Adipose tissue (tissue), 3 donors: ENCODE data around the gene SRPX. TPM values are rescaled to one million over a fixed set of nuclear protein-coding genes. Genes with fewer than 3 reads are reported as not detected.

ENCODE experiments used
- H3K27ac ChIP-seq: one replicate; pipeline ENCODE4 v1.5.1; 2013; ENCODE audit warnings: low read depth, low read length
- WGBS, 3 donors: extraction: QIAGEN DNeasy Blood & Tissue Kit; methylation state at CpG; one replicate each; pipeline ENCODE4 v1.1.7; 2013; 5-methylcytosine and 5-hydroxymethylcytosine counted together
- polyA plus RNA-seq, 3 donors: library from polyadenylated mRNA; stranded (reverse); fragments of 200-250 nt; gene quantifications; one replicate each; pipeline ENCODE4 v1.2.3, GENCODE V29; 2013
- donor health status: healthy with polysubstance abuse.
- donor health status: Bipolar disorder and iron deficiency.
- donor health status: healthy.

Gene SRPX
- polyA plus RNA-seq, 3 donors, result 70.3 to 351 (median 262) TPM

GRCh38 chrX:38214551-38215531, 5.8 kb downstream of the SRPX start:
- no peak overlapping the region for H3K27ac ChIP-seq
- WGBS, 3 donors, result 63 to 75% (median 70%) methylated on average over 11 of the region's 11 CpGs

GRCh38 chrX:38214044-38214443, 6.6 kb downstream of the SRPX start:
- H3K27ac ChIP-seq, result no peak overlapping the region
- WGBS, 3 donors, result 40 to 100% (median 76%) methylated on average over 1 of the region's 1 CpG

DNA sequence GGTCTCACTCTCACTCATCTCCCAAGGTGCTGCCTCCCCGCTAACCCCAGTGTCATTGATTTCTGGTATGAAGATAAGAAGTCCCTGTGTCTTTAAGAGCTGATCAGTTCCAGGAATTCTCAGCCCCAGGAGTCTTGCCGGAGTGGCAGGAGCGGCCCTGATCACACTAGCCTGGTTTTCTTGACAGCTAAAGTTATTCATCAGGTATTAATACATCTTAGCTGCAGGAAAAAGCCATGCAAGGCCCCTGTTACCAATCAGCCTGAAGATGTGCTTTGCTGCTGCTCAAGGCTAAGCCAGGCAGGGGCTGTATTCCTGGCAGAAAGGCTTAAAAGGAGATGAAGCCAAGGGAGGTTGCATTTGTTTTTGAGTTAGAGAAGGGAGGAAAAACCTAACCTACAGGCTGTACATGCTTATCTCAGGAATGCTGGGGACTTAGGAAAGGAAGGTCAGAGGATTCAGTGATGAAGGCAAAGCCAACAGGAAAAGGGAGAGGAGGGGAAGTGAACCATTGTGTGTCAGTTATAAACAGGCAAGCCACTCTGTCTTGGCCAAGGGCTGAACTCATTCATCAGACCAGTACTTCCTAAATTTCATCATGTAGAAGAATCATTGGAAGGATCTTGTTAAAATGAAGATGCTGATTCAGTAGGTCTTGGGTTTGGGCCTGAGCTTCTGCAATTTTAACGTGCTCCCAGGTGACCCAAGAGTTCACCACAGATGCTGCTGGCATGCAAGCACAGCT, 8.6 kb downstream of the SRPX start:
- WGBS, 3 donors, result 51 to 60% (median 54%) methylated on average over 4 of the region's 4 CpGs
- H3K27ac ChIP-seq, result no peak overlapping the region

GRCh38 chrX:38206542-38206941, 14.1 kb downstream of the SRPX start:
- WGBS, 3 donors, result 51 to 85% (median 74%) methylated on average over 3 of the region's 3 CpGs
- H3K27ac ChIP-seq, result no peak overlapping the region

GRCh38 chrX:38206036-38206435, 14.6 kb downstream of the SRPX start:
- H3K27ac ChIP-seq, result no peak overlapping the region
- 66 to 84% (median 79%) methylated on average over 5 of the region's 5 CpGs for WGBS, 3 donors

- 61 to 87% (median 68%) methylated on average over 3 of the region's 3 CpGs for WGBS, 3 donors
- no peak overlapping the region for H3K27ac ChIP-seq
Measured at GRCh38 chrX:38205039-38205438, 15.6 kb downstream of the SRPX start.

GRCh38 chrX:38192007-38192810, 28.5 kb downstream of the SRPX start:
- WGBS, 3 donors, result 42 to 48% (median 45%) methylated on average over 5 of the region's 5 CpGs
- H3K27ac ChIP-seq, result no peak overlapping the region

DNA sequence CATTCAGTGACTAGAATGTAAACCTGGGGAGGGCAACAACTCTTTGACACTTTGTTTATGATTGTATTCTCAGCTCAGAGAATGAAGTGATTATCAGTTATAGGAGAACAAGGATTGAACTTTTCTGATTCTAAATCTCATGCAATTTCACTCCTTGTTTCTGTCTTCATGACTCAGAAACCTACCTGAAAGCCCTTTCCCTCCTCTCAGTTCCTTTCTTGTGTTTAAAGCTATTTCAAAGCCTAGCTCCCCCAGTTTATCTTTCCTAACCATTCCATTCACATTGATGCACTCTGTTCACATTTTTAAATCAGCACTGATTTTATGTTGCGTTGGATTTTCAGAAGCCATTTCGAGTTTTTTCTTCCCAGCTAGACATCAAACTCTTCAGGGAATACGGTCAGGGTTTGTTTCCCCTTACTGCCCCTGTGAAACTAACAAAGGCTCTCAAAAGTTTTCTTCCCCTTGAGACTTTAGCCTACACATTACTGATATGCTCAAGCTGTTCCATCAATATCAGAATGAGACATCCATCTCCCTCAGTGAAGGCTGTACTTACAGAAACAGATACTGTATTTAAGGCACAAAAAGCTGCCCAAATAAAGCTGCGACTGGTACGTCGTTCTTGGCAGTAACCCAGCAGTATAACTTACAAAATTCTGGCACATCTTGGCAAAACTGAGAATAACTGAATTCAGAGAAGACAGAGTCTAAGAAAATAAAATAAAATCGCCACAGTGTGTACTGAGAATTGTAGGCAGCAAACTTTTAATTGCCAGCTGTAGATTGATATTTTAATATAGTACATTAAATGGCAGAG, 31.0 kb downstream of the SRPX start:
- no peak overlapping the region for H3K27ac ChIP-seq
- whole genome bisulfite sequencing, 3 donors, result 48 to 61% (median 52%) methylated on average over 7 of the region's 7 CpGs

- 55 to 72% (median 64%) methylated on average over 1 of the region's 1 CpG for WGBS, 3 donors
Measured at GRCh38 chrX:38183596-38183995, 37.1 kb downstream of the SRPX start.

DNA sequence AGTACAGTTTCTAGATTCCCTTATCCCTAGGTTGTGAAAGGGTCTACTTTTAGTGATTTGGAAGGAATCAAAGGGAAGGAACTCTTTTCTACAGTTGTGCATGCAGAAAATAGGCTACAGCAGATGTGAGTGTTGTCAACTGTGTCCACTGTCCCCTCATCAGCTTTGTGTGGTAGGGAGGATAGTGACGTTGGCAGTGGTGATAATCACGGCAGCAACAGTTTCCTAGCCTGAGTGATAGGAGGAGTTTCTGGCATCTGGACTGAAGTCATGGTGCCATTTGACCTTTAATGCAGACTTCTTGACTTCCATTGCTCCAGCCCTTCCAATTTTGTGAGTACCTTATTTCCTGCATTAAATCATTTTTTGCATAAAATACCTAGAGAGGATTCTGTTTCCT, 39.3 kb downstream of the SRPX start:
- H3K27ac ChIP-seq, result no peak overlapping the region
- 73 to 90% (median 89%) methylated on average over 2 of the region's 2 CpGs for WGBS, 3 donors

More at GRCh38 chrX:38183596-38183995, 37.1 kb downstream of the SRPX start:
- H3K27ac ChIP-seq, result no peak overlapping the region

- no peak overlapping the region for H3K27ac ChIP-seq
- 58 to 74% (median 68%) methylated on average over 2 of the region's 2 CpGs for WGBS, 3 donors
Measured at GRCh38 chrX:38178396-38178795, 42.3 kb downstream of the SRPX start.

GRCh38 chrX:38175139-38175538, 45.5 kb downstream of the SRPX start:
- WGBS, 3 donors, result 18 to 47% (median 31%) methylated on average over 3 of the region's 3 CpGs

DNA sequence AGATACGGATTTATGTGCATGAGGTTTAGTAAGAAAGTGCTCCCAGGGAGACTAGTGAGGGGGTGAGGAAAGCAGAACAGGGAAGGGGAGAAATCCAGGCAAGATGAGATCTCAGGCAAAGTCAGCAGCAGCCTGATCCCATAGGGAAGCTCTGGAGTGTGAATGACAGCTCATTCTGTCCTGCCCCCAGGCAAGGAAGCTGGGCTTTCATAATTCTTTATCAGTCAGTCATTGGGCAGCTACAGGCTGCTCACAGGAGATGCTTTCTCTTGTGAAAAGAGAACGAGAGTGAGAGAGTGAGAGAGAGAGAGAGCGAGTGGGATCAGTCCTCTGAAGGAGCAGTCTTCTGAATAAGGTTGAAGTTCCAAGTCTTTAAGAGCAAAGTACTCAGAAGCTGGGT, 48.1 kb downstream of the SRPX start:
- no peak overlapping the region for H3K27ac ChIP-seq
- 75 to 84% (median 77%) methylated on average over 3 of the region's 3 CpGs for WGBS, 3 donors

More at GRCh38 chrX:38175139-38175538, 45.5 kb downstream of the SRPX start:
- H3K27ac ChIP-seq, result no peak overlapping the region

- WGBS, 3 donors, result 91 to 95% (median 93%) methylated on average over 1 of the region's 1 CpG
- H3K27ac ChIP-seq, result no peak overlapping the region
Measured at GRCh38 chrX:38170556-38170955, 50.1 kb downstream of the SRPX start.

DNA sequence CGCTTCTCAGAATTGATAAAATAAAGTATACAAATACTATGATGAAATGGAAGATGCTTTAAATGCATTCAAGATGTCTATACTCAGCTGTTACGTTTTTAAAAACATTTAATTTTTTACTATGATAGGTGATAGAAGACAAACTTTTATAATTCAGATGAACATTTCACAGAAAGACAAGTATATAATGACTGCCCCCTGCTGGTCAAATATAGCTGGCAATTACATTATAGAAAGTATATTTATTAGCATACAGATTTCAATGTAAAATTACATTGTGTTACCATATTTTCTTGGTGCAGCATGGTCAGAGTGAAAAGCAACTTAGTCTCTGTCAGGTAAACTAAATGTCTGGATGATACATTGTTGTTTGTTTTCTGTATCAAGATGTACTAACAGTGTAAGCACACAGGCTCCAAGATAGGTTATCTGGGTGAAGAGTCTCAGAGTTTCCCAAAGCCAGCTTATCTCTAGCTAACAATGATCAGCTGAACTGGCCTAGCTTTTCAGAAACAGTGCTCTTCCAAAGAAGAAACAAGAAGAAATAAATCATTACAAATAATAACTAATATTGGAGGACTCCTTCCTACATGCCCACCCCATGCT, 54.1 kb downstream of the SRPX start:
- 49 to 55% (median 53%) methylated on average over 2 of the region's 2 CpGs for WGBS, 3 donors
- H3K27ac ChIP-seq, result no peak overlapping the region

DNA sequence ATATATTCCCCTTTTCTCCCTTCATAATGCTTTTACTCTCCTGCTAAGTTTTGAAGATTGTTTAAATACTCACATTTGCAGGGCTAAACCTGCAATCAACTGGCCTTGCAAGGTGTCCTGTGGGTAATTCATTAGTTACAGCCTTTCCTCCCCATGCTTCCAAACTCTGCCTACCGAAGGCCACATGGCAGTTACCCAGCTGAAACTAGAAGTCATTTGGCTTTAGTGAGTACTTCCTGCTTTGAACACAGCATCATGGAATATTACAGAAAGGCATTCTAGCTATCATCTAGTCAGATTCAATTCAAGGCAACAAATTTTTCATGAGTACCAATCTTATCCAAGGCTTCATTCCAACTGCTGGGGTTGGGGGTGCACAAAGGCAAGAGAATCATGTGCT, 55.6 kb downstream of the SRPX start:
- 43 to 63% (median 56%) methylated on average over 1 of the region's 1 CpG for WGBS, 3 donors
- H3K27ac ChIP-seq, result no peak overlapping the region

DNA sequence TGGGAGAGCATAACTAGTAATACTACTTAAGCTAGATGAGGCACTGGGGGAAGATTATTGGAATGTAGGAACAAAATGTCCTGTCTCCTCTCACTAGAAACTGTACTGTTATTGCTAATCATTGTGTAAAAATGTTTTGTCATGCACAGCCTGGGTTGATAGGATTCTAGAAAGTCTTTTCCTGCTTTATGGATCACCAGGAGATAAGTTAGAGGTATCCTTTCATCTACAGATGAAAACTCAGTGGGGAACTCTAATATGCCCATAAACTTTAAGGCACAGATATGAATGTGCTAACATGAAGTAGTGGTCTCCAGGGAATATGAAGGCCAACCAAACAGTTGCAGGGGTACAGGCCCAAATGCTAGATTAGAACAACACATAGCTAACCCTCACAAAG, 57.5 kb downstream of the SRPX start:
- no peak overlapping the region for H3K27ac ChIP-seq
